Measurements from ENCODE around the gene SELL. TPM values are rescaled to one million over a fixed set of nuclear protein-coding genes. Genes with fewer than 3 reads are reported as not detected.
"Not testable (repeated sequence)": the region's sequence is repeated elsewhere in the genome, so short reads cannot be mapped to it uniquely, and the experiment has no call there.

Gene SELL
- total RNA-seq (2014; rRNA removed; shearing (Covaris generic)), result not detected in 2 replicates
- 0.33 TPM in 1 of 2 replicates, not detected in the other for polyA plus RNA-seq (2015; cell fraction: cytosol; rRNA removed)
- polyA plus RNA-seq (2015; cell fraction: nucleus; rRNA removed), result not detected in 2 replicates

DNA sequence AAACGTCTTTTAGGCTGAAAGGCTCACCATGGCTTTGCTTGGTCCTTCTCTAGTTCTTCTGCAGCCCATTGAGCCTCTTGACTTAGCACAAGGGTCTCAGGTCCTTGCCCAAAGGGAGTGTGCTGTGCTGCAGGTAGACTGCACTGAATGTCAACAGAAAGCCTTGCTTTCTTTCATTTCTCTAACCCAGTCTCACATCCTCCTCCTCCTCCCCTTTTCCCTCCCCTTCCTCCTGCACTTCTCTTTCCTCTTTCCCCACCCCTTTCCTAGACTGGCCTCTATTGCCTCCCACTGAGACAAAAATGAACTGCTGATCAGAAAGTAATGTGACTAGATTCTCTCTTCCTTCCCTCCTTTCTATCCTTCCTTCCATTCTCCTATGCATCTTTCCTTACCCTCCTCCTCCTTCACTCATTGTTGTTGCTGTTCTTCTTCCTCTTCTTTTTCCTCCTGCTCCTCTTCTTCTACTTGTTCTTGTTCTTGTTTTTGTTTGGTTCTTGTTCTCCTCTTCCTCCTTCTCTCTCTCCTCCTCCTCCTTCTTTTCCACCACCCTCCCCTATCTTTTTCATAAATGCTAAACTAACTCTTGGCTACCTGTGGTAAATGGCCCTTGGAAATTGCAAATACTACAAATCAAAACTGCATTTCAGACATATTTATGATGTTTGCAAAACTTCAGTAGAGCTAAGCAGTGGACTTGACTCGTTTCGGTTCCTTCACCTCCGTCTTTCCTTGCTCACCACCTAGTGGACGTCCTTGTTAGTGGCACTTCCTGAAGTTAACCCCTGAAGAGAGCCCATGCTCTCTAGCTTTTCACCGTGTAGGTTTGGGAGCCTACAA is at the start of gene SELL:
TSS of gene SELL (minus strand) at position 152 of the 840 bp plus-strand sequence. CDS start at position 30, 122 bp downstream.
- in situ Hi-C loops (cut with HindIII; ENCODE audit: low pct_unique_long_range_greater_than_20kb, low sequenced_read_pairs), result no loop called here
- DNase-seq (ENCODE audit: low read depth, low spot score), result peak; percentile 80

DNA sequence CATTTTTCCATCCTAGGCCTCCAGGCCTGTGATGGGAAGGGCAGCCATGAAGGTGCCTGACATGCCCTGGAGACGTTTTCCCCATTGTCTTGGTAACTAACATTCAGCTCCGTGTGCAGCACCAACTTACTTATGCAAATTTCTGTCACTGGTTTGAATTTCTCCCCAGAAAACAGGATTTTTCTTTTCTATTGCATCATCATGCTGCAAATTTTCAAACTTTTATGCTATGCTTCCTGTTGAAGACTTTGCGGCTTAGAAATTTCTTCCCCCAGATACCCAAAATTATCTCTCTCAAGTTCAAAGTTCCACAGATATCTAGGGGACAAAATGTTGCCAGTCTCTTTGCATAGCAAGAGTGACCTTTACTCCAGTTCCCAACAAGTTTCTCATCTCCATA is 47.6 kb upstream of the SELL start:
- in situ Hi-C loops (cut with HindIII; ENCODE audit: low pct_unique_long_range_greater_than_20kb, low sequenced_read_pairs), result no loop called here
- no peak for DNase-seq (ENCODE audit: low read depth, low spot score)

DNA sequence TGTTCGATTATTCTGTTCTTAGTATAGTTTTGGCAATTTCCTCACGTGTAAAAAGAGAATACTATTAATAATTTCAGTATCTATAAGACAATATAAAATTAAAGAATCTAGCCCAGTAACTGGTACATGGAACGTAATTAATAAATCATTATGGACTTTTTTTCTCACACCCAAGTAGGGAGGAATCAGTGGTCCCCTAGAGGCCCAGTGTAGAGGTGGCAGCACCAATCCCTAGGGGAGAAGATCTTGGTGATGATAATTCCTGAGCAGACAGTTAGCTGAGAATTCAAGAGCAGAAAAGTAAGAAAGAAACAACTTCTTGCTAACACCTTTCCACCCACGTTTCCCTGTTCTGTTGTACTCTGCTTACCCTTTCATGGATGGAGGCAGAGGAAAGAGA is 42.1 kb upstream of the SELL start:
- in situ Hi-C loops (cut with HindIII; ENCODE audit: low pct_unique_long_range_greater_than_20kb, low sequenced_read_pairs), result no loop called here
- DNase-seq (ENCODE audit: low read depth, low spot score), result no peak

DNA sequence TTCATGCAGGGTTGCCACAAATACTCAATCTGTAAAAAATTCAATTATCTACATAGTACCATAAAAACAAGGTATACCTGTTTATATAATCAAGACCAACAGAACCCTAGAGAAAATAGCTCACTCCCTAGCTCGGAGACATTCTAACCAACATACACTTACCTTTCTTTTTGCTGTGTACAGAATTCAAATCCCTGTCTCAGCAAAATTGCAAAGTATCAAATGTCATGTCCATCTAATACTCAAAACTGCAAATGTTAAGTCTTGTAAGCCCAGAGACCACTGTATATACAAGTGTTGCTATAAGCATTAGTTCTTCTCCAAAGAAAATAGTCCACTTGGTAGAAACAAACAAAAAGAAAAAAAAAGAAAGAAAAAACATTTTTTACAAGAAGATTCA is 38.6 kb upstream of the SELL start:
- in situ Hi-C loops (cut with HindIII; ENCODE audit: low pct_unique_long_range_greater_than_20kb, low sequenced_read_pairs), result no loop called here
- no peak for DNase-seq (ENCODE audit: low read depth, low spot score)

- no peak for DNase-seq (ENCODE audit: low read depth, low spot score)
- in situ Hi-C loops (cut with HindIII; ENCODE audit: low pct_unique_long_range_greater_than_20kb, low sequenced_read_pairs), result no loop called here
Observed at GRCh38 chr1:169746550-169746949, 35.1 kb upstream of the SELL start.

GRCh38 chr1:169745015-169745861 is 33.8 kb upstream of the SELL start:
- no peak for DNase-seq (ENCODE audit: low read depth, low spot score)

GRCh38 chr1:169741666-169742394 is 30.4 kb upstream of the SELL start:
- no peak for DNase-seq (ENCODE audit: low read depth, low spot score)
- in situ Hi-C loops (cut with HindIII; ENCODE audit: low pct_unique_long_range_greater_than_20kb, low sequenced_read_pairs), result no loop called here

More at GRCh38 chr1:169745015-169745861, 33.8 kb upstream of the SELL start:
- in situ Hi-C loops (cut with HindIII; ENCODE audit: low pct_unique_long_range_greater_than_20kb, low sequenced_read_pairs), result no loop called here

- DNase-seq (ENCODE audit: low read depth, low spot score), result no peak
- in situ Hi-C loops (cut with HindIII; ENCODE audit: low pct_unique_long_range_greater_than_20kb, low sequenced_read_pairs), result no loop called here
Observed at GRCh38 chr1:169739980-169740379, 28.6 kb upstream of the SELL start.

DNA sequence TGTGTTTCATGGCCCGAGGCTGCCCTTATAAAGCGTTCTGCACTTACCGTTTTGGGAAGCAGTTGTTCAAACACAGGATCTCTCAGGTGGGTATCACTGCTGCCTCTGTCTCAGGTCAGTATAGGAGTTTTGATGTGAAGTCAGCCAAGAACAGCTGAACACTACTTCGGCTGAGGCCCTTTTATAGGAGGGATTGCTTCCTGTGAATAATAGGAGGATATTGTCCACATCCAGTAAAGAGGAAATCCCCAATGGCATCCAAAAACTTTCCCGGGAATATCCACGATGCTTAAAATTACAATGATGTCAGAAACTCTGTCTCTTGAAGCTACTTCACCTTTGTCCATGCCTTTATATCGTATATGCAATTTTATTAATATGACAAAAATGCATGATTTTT is 22.5 kb upstream of the SELL start, which contains the start of gene SELE:
TSS of gene SELE (minus strand) at position 156 of the 400 bp plus-strand sequence. CDS start 467 bp downstream, outside the sequence.
- in situ Hi-C loops (cut with HindIII; ENCODE audit: low pct_unique_long_range_greater_than_20kb, low sequenced_read_pairs), result no loop called here

DNA sequence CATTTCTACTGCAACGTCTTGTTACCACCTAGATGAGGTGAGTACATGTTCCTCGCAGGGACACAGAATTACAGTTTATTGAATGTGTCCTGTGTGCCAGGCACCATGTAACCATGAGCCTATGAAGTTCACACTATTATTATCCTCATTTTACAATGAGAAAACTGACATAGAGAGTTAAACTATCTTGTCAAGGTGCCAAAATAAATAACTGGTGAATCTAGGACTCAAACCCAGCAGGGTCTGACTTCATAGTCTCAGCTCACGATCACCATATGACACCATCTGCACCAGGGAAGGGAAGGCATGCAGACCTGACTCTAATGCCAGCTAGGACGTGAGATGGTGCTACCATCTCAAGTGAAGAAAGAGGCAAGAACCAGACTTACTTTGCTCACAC is 20.0 kb upstream of the SELL start:
- DNase-seq (ENCODE audit: low read depth, low spot score), result no peak
- in situ Hi-C loops (cut with HindIII; ENCODE audit: low pct_unique_long_range_greater_than_20kb, low sequenced_read_pairs), result no loop called here

More for the DNA sequence above, 22.5 kb upstream of the SELL start, which contains the start of gene SELE:
- DNase-seq (ENCODE audit: low read depth, low spot score), result no peak

DNA sequence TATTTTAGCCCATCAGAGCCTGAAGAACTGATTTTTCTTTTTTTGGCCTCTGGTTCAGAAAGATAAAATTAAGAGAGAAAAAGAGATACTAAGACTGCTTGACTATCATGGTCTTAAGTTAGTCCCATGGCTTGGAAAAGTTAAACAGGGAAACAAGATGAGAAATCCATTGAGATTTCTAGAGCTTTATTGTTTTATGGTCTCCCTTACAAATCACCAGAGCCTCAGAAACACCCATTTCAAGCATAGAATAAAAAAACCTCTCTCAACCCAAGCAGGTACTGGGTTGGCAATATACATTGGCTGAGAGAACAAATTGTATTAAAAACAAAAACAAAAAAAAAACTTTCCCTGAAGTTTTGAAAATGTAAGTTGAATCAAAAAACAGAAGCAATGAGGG is 18.6 kb upstream of the SELL start:
- DNase-seq (ENCODE audit: low read depth, low spot score), result no peak
- in situ Hi-C loops (cut with HindIII; ENCODE audit: low pct_unique_long_range_greater_than_20kb, low sequenced_read_pairs), result no loop called here

DNA sequence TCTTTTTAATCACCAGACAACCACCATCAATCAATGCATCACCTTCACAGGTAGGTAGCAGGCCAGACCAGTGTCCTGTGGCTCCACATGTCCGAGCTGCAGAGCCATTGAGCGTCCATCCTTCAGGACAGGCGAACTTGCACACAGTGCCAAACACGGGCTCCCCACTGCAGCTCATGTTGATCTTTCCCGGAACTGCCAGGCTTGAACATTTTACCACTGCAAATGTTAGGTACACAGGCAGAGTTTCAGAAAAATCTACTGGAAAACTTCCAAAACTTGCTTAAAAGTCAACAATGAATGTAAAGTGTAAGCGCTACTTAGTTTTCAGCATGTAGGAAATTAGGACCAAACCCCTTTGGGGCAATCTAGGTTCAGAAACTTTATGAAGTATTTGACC is 15.9 kb upstream of the SELL start:
- no peak for DNase-seq (ENCODE audit: low read depth, low spot score)
- in situ Hi-C loops (cut with HindIII; ENCODE audit: low pct_unique_long_range_greater_than_20kb, low sequenced_read_pairs), result no loop called here

- DNase-seq (ENCODE audit: low read depth, low spot score), result no peak
- in situ Hi-C loops (cut with HindIII; ENCODE audit: low pct_unique_long_range_greater_than_20kb, low sequenced_read_pairs), result no loop called here
Observed at GRCh38 chr1:169726851-169727250, 15.4 kb upstream of the SELL start.

DNA sequence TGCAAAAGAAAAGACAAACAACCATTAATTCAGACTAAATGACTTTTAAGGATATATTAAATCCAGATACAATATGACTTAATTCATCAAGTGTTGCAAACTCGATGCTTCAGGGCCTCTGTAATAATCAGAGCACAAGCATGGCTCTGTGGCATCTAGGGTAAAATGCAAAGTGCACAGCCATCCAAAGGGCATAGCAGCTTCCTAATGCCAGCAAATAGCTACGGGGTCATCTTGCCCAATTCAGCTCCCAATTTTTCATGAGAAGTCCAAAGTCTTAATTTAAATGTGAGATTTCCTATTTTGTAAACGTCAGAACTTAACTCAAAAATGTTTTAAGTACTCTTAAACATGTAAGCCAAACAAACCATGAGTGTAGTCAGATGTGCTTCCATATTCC is 14.5 kb upstream of the SELL start:
- in situ Hi-C loops (cut with HindIII; ENCODE audit: low pct_unique_long_range_greater_than_20kb, low sequenced_read_pairs), result no loop called here
- no peak for DNase-seq (ENCODE audit: low read depth, low spot score)

DNA sequence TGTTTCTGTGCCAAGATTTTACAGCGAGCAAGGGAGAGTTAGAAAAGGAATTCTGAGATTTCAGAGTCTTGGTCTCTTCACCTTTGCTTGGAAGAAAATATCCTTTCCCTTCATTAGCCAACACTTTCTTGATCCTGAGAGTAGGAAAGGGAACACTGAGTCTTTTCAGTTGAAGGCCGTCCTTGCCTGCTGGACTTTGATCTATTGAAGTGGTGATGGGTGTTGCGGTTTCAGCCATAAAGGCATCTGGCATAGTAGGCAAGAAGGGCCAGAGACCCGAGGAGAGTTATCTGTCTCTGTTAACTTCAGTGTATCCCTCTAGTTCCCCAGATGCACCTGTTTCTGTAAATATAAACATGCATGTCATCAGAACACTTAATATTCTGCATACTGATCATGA is 12.7 kb upstream of the SELL start:
- in situ Hi-C loops (cut with HindIII; ENCODE audit: low pct_unique_long_range_greater_than_20kb, low sequenced_read_pairs), result no loop called here
- no peak for DNase-seq (ENCODE audit: low read depth, low spot score)

- in situ Hi-C loops (cut with HindIII; ENCODE audit: low pct_unique_long_range_greater_than_20kb, low sequenced_read_pairs), result no loop called here
Observed at GRCh38 chr1:169723763-169724162, 12.3 kb upstream of the SELL start.

GRCh38 chr1:169722779-169723178 is 11.4 kb upstream of the SELL start:
- in situ Hi-C loops (cut with HindIII; ENCODE audit: low pct_unique_long_range_greater_than_20kb, low sequenced_read_pairs), result no loop called here
- DNase-seq (ENCODE audit: low read depth, low spot score), result no peak

More at GRCh38 chr1:169723763-169724162, 12.3 kb upstream of the SELL start:
- DNase-seq (ENCODE audit: low read depth, low spot score), result no peak

GRCh38 chr1:169715100-169715499 is 3.7 kb upstream of the SELL start:
- DNase-seq (ENCODE audit: low read depth, low spot score); in situ Hi-C loops (cut with HindIII; ENCODE audit: low pct_unique_long_range_greater_than_20kb, low sequenced_read_pairs): not testable (repeated sequence)

Measured in SK-MEL-5 (cell line).